ENCODE results near the gene CYB5D1.

GRCh38 chr17:7841915-7842379 is 15.9 kb upstream of the CYB5D1 start:
- TF ChIP-seq, protein P1, sequence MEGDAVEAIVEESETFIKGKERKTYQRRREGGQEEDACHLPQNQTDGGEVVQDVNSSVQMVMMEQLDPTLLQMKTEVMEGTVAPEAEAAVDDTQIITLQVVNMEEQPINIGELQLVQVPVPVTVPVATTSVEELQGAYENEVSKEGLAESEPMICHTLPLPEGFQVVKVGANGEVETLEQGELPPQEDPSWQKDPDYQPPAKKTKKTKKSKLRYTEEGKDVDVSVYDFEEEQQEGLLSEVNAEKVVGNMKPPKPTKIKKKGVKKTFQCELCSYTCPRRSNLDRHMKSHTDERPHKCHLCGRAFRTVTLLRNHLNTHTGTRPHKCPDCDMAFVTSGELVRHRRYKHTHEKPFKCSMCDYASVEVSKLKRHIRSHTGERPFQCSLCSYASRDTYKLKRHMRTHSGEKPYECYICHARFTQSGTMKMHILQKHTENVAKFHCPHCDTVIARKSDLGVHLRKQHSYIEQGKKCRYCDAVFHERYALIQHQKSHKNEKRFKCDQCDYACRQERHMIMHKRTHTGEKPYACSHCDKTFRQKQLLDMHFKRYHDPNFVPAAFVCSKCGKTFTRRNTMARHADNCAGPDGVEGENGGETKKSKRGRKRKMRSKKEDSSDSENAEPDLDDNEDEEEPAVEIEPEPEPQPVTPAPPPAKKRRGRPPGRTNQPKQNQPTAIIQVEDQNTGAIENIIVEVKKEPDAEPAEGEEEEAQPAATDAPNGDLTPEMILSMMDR (conservative IDR thresholded peaks at IDR 0.05; ENCODE audit: low read length) = no peak
- no peak for TF ChIP-seq EZH2phosphoT487 (IDR thresholded peaks at IDR 0.05; ENCODE audit: borderline replicate concordance, low read depth, low read length)

All from OCI-LY7 (cell line).